Bladder microvascular endothelial cell (primary cell): ENCODE results near the gene POU5F1. TPM values are rescaled to one million over a fixed set of nuclear protein-coding genes. Genes with fewer than 3 reads are reported as not detected.

Source experiments
- total RNA-seq: library from RNA; depleted of rRNA; stranded (reverse); fragments of >200 nt; gene quantifications from 2 replicates; pipeline ENCODE4 v1.2.3, GENCODE V29; 2014

Gene POU5F1
- 0.19 and 0.32 TPM in 2 replicates for total RNA-seq

DNA sequence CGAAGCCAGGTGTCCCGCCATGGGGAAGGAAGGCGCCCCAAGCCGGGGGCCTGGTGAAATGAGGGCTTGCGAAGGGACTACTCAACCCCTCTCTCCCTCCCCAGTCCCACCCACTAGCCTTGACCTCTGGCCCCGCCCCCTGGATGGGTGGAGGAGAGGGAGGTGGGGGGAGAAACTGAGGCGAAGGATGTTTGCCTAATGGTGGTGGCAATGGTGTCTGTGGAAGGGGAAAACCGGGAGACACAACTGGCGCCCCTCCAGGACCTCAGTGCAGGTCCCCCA is at the start of gene POU5F1:
TSS of gene POU5F1 (minus strand) at position 83 of the 282 bp plus-strand sequence. CDS start at position 21, 62 bp downstream.

DNA sequence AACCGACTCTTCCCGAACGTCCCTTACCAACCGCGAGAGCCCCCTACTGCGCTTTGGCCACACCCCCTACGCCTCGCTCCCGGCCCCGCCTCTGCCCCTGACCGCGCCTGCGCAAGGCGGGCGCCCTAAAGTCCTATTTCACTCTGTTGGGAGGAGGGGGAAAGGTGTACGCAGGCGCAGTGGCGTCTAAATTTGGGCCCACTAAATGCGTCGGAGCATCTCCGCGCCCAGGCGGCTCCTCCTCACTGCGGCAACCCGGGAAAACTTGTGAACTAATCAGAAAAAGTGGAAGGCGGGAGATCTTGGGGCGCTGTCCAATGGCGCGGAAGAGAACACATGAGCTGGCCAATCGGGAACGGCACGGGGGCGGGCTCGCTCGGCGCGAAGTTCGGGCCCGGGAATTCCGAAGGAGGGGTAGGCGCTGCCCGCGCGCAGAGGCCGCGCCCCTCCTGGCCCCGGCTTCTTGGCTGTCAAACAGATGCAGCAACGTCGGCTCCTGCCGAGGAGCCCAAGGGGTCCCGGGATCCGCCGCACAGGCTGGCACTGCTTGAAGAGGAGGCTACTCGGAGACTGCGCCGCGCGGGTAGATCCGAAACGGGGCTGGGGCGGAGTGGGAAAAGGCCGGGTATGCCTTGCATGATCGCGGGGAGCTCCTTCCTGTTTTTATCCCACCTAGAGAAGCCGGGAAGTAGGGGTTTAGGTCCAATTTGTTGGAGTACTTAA is 12.2 kb downstream of the POU5F1 start, which contains the start of gene TCF19:
TSS of gene TCF19 (plus strand) at position 450 of the 723 bp plus-strand sequence. CDS start 881 bp downstream, outside the sequence.

GRCh38 chr6:31157513-31158139 is 12.9 kb downstream of the POU5F1 start, which contains the start of gene CCHCR1:
Gene CCHCR1, minus strand, starts transcription at chr6:31157802. Its CDS starts 202 bp downstream, at chr6:31157600.

DNA sequence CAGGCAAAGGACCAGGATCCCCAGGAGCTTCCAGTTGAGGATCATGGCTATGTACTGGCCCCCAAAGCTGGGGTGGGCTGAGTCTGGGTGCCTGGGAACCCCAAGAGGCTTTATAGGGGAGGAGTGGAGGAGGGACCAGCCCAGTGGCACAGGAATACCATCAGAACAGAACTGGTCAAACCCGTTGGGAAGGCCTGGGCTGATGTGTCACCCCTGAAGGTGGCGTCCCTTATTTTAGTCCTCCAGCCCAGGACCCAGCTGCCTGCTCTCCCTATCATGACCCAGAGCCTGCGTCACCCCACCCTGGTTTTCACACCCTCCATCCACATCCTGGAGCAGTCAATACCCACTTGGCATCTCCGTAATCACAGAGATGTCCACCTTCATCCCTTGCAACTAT is 31.5 kb downstream of the POU5F1 start, which contains the start of gene PSORS1C2:
TSS of gene PSORS1C2 (minus strand) at position 85 of the 400 bp plus-strand sequence. CDS start at position 45, 40 bp downstream.

GRCh38 chr6:31120151-31120915 is 50.1 kb downstream of the POU5F1 start, which contains the start of gene CDSN:
Gene CDSN, minus strand, starts transcription at chr6:31120446. Its CDS starts 27 bp downstream, at chr6:31120419.

DNA sequence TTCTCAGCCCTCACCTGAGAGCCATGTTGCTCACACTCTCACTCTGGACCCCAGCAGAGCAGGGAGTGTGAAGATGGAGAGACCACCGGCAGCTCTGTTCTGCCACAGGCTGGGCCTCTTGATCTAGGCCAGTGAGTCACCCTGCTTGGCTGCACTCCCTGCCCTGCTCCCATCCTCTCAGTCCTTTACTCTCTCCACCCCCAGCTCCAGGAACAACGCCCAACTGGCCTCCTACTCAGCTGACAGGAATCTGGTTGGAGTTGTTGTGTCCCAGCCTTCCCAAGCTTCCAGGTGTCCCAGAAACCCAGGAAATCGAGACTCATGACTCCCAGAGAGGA is 56.0 kb downstream of the POU5F1 start, which contains the start of gene PSORS1C1:
TSS of gene PSORS1C1 (plus strand) at position 260 of the 338 bp plus-strand sequence. CDS start 14,833 bp downstream, outside the sequence.

Other genes with a start within 250 kb of the POU5F1 start
- 0.16 TPM in 1 of 2 replicates, not detected in the other for gene SFTA2, start 238.5 kb downstream of the POU5F1 start, total RNA-seq
- not detected in 2 replicates for gene MUCL3, start 229.7 kb downstream of the POU5F1 start, total RNA-seq
- gene MUC21, start 187.0 kb downstream of the POU5F1 start, total RNA-seq, result not detected in 2 replicates
- not detected in 2 replicates for gene MUC22, start 160.2 kb downstream of the POU5F1 start, total RNA-seq
- gene C6orf15, start 58.1 kb downstream of the POU5F1 start, total RNA-seq, result not detected in 2 replicates
- gene PSORS1C1, start 55.9 kb downstream of the POU5F1 start, total RNA-seq, result 5.7 and 8.1 TPM in 2 replicates
- gene CDSN, start 50.2 kb downstream of the POU5F1 start, total RNA-seq, result 0.06 TPM in 1 of 2 replicates, not detected in the other
- gene PSORS1C2, start 31.6 kb downstream of the POU5F1 start, total RNA-seq, result not detected in 2 replicates
- gene CCHCR1, start 12.9 kb downstream of the POU5F1 start, total RNA-seq, result 15.7 and 16.2 TPM in 2 replicates
- gene TCF19, start 12.1 kb downstream of the POU5F1 start, total RNA-seq, result 16.6 and 30.6 TPM in 2 replicates
- gene HLA-C, start 101.4 kb upstream of the POU5F1 start, total RNA-seq, result 339 and 577 TPM in 2 replicates
- gene HLA-B, start 186.5 kb upstream of the POU5F1 start, total RNA-seq, result 1,116 and 1,298 TPM in 2 replicates
- 34.1 and 56.0 TPM in 2 replicates for gene MICA, start 232.9 kb upstream of the POU5F1 start, total RNA-seq